SK-N-SH (cell line): ENCODE data around the gene CHST1. TPM values are rescaled to one million over a fixed set of nuclear protein-coding genes. Genes with fewer than 3 reads are reported as not detected.

ENCODE experiments used
- CTCF ChIA-PET: fragments of 300-600, 350-600 bp; formaldehyde crosslinking; extraction: SDS; loops from one replicate; lab custom pipeline; 2021; lab: Yijun Ruan, JAX
- POLR2A ChIA-PET: fragments of 350-600 bp; sonication (Branson Sonifier 250); formaldehyde crosslinking; extraction: SDS; loops from one replicate; lab custom pipeline; 2020; ENCODE audit warnings: antibody characterized with exemption, inconsistent platforms; lab: Yijun Ruan, JAX
- DNase-seq: peaks from one replicate; pipeline ENCODE4 v3.0.0; 2012
- H2AFZ ChIP-seq: fragments of 200-600 bp; sonication (generic); 2 replicates; pipeline ENCODE4 v1.8.1; 2016; ENCODE audit warnings: antibody characterized with exemption, mild to moderate bottlenecking, low read depth
- H3F3A ChIP-seq: fragments of 200-600 bp; sonication (generic); replicated peaks from 2 replicates; pipeline ENCODE3; 2016; ENCODE audit warnings: antibody characterized with exemption, mild to moderate bottlenecking; ENCODE audit not compliant: insufficient read depth
- H3K27ac ChIP-seq, 2 experiments: fragments of 200-500 bp in 1 of 2; fragments of 200-600 bp in 1 of 2; sonication (Bioruptor generic) in 1 of 2; sonication (generic), shearing (Covaris generic) in 1 of 2; 2 replicates each; pipeline versions ENCODE4 v1.5.1 to v1.6.1; 2014 to 2016; ENCODE audit warnings: low read depth in 2 of 2, inconsistent platforms in 1 of 2, low read length in 1 of 2, mild to moderate bottlenecking in 1 of 2, mixed read lengths in 1 of 2
- H3K27me3 ChIP-seq: fragments of 200-600 bp; sonication (generic), shearing (Covaris generic); 2 replicates; pipeline ENCODE4 v1.6.1; 2016; ENCODE audit warnings: mixed run types; ENCODE audit not compliant: insufficient read depth
- H3K36me3 ChIP-seq, 2 experiments: fragments of 200-500 bp in 1 of 2; fragments of 200-600 bp in 1 of 2; sonication (Bioruptor generic) in 1 of 2; sonication (generic) in 1 of 2; replicated peaks in 1 of 2; 2 replicates each; pipeline versions ENCODE3 to v1.5.1; 2014 to 2016; ENCODE audit warnings: low read length in 1 of 2, mild to moderate bottlenecking in 1 of 2; ENCODE audit not compliant: insufficient read depth in 2 of 2, control insufficient read depth in 1 of 2
- H3K4me1 ChIP-seq, 2 experiments: fragments of 200-500 bp in 1 of 2; fragments of 200-600 bp in 1 of 2; sonication (Bioruptor generic) in 1 of 2; sonication (generic), shearing (Covaris generic) in 1 of 2; 2 replicates each; pipeline versions ENCODE4 v1.5.1 to v1.6.1; 2014 to 2016; ENCODE audit warnings: low read depth in 1 of 2, low read length in 1 of 2, mixed run types in 1 of 2; ENCODE audit not compliant: insufficient read depth in 2 of 2, control insufficient read depth in 1 of 2
- H3K4me2 ChIP-seq: fragments of 200-600 bp; sonication (generic), shearing (Covaris generic); 2 replicates; pipeline ENCODE4 v1.6.1; 2017; ENCODE audit warnings: mixed run types
- H3K4me3 ChIP-seq, 2 experiments: fragments of 200-500 bp in 1 of 2; fragments of 200-600 bp in 1 of 2; sonication (Bioruptor generic) in 1 of 2; sonication (generic), shearing (Covaris generic) in 1 of 2; 2 replicates each; pipeline versions ENCODE4 v1.5.1 to v1.8.1; 2014 to 2016; ENCODE audit warnings: low read depth in 2 of 2, inconsistent platforms in 1 of 2, low read length in 1 of 2, mild to moderate bottlenecking in 1 of 2, mixed read lengths in 1 of 2, moderate library complexity in 1 of 2
- H3K79me2 ChIP-seq: fragments of 200-600 bp; sonication (generic); 2 replicates; pipeline ENCODE4 v1.8.1; 2017; ENCODE audit warnings: mild to moderate bottlenecking; ENCODE audit not compliant: insufficient read depth
- H3K9ac ChIP-seq: fragments of 200-600 bp; sonication (generic); 2 replicates; pipeline ENCODE4 v1.6.1; 2017; ENCODE audit warnings: mixed run types
- H3K9me2 ChIP-seq: fragments of 200-600 bp; sonication (generic); 2 replicates; pipeline ENCODE4 v1.6.1; 2017; ENCODE audit warnings: mixed run types
- H3K9me3 ChIP-seq: fragments of 200-600 bp; sonication (generic); 2 replicates; pipeline ENCODE4 v1.6.1; 2017; ENCODE audit warnings: mixed run types, mild to moderate bottlenecking, moderate library complexity
- H4K20me1 ChIP-seq: fragments of 200-600 bp; sonication (generic); 2 replicates; pipeline ENCODE4 v1.6.1; 2017; ENCODE audit warnings: mild to moderate bottlenecking, mixed run types; ENCODE audit not compliant: insufficient read depth
- CHD2 ChIP-seq: fragments of 150-350 bp; IDR thresholded peaks from 2 replicates; pipeline ENCODE4 v1.6.1; 2018; ENCODE audit warnings: low read length; ENCODE audit not compliant: partially characterized antibody
- ELF1 ChIP-seq: IDR thresholded peaks from 2 replicates; pipeline ENCODE4 v1.4.0; 2012
- EZH2phosphoT487 ChIP-seq: fragments of 200-600 bp; sonication (generic); IDR thresholded peaks from 2 replicates; pipeline ENCODE4 v1.6.1; 2017; ENCODE audit warnings: low read depth, mixed run types, mild to moderate bottlenecking, antibody characterized with exemption, moderate library complexity, borderline replicate concordance
- GABPA ChIP-seq: IDR thresholded peaks from 2 replicates; pipeline ENCODE4 v1.4.0; 2012; ENCODE audit warnings: low read depth, mild to moderate bottlenecking
- GATA2 ChIP-seq: sonication (generic); formaldehyde crosslinking; IDR thresholded peaks from 2 replicates; pipeline ENCODE4 v1.5.0; 2020; ENCODE audit warnings: mild to moderate bottlenecking, missing genetic modification reagents
- JUND ChIP-seq: IDR thresholded peaks from 2 replicates; pipeline ENCODE4 v1.4.0; 2012
- MEF2A ChIP-seq: IDR thresholded peaks from 2 replicates; pipeline ENCODE4 v1.4.0; 2012; ENCODE audit warnings: low read depth, borderline replicate concordance
- MXI1 ChIP-seq: IDR thresholded peaks from 2 replicates; pipeline ENCODE4 v1.6.1; 2012; ENCODE audit warnings: mild to moderate bottlenecking, low read depth, low read length, improper control_type of control experiment
- NFIC ChIP-seq: IDR thresholded peaks from 2 replicates; pipeline ENCODE4 v1.4.0; 2012; ENCODE audit warnings: borderline replicate concordance
- PBX3 ChIP-seq: IDR thresholded peaks from 2 replicates; pipeline ENCODE4; 2012
- POLR2AphosphoS5 ChIP-seq: IDR thresholded peaks from 2 replicates; pipeline ENCODE4 v1.6.1; 2012; ENCODE audit warnings: low read depth, low read length
- RCOR1 ChIP-seq: fragments of 150-350 bp; IDR thresholded peaks from 2 replicates; pipeline ENCODE4 v1.6.1; 2017; ENCODE audit warnings: antibody characterized with exemption, low read length
- REST ChIP-seq: IDR thresholded peaks from 2 replicates; pipeline ENCODE4 v1.6.1; 2012; ENCODE audit warnings: mild to moderate bottlenecking, low read depth, low read length, moderate library complexity
- RXRA ChIP-seq: IDR thresholded peaks from 2 replicates; pipeline ENCODE4 v1.4.0; 2012; ENCODE audit warnings: low read depth, mild to moderate bottlenecking, borderline replicate concordance
- SMC3 ChIP-seq: IDR thresholded peaks from 2 replicates; pipeline ENCODE4 v1.6.1; 2012; ENCODE audit warnings: low read depth, low read length, improper control_type of control experiment
- TEAD4 ChIP-seq: IDR thresholded peaks from 2 replicates; pipeline ENCODE4 v1.4.0; 2012; ENCODE audit warnings: mild to moderate bottlenecking, borderline replicate concordance; ENCODE audit not compliant: insufficient read depth
- WGBS: methylation state at CpG from one replicate; pipeline ENCODE4 v1.1.6; 2017; ENCODE audit warnings: low lambda C conversion rate; 5-methylcytosine and 5-hydroxymethylcytosine counted together
- polyA plus RNA-seq, 3 experiments: library from polyadenylated mRNA; depleted of rRNA; stranded (reverse); fragments of >200 nt; gene quantifications; 2 replicates each; pipeline ENCODE4 v1.2.3, GENCODE V29; 2012
- TF ChIP-seq, protein P1 (sequence below): fragments of 150-350 bp; IDR thresholded peaks from 2 replicates; pipeline ENCODE4 v1.6.1; 2016; ENCODE audit warnings: mild to moderate bottlenecking, low read depth, low read length

Gene CHST1
- polyA plus RNA-seq, 1 of the 3 experiments (the other 2 are of a cell fraction), result 4.9 TPM

GRCh38 chr11:45622861-45623260 is 42.6 kb downstream of the CHST1 start:
- Histone ChIP-seq H3K79me2 (no peaks in the 10 kb centered on the region), H3K9me3 (no peaks in the 10 kb centered on the region), H3K27me3 (no peaks in the 10 kb centered on the region; the same call in 1 of the 2 replicates), H3K4me1 (no peaks in the 10 kb centered on the region), H3F3A (no peaks in the 10 kb centered on the region), H3K9ac (no peak overlapping the region), H3K4me3 (no peak overlapping the region), H2AFZ (no peak overlapping the region), H3K27ac (no peak overlapping the region), H3K9me2 (no peaks in the 10 kb centered on the region), H4K20me1 (no peaks in the 10 kb centered on the region), H3K36me3 (no peaks in the 10 kb centered on the region), H3K4me2 (no peak overlapping the region)
- POLR2A ChIA-PET, result no interaction called here
- CTCF ChIA-PET, result interaction anchor here (0.7 to 1.7 kb wide), 2 partner anchors 32 to 442 kb away, joined by 3 to 4 read pairs; no protein-coding TSS in a partner anchor
- WGBS, result 25% methylated on average over 2 of the region's 2 CpGs
- no peak for DNase-seq
- no peak for TF ChIP-seq RCOR1
- TF ChIP-seq GATA2 (CRISPR knock-in tag), result no peak
- TF ChIP-seq ELF1, result no peak
- TF ChIP-seq NFIC, result no peak
- no peak for TF ChIP-seq TEAD4
- no peak for TF ChIP-seq SMC3
- no peak for TF ChIP-seq MEF2A
- TF ChIP-seq JUND, result no peak
- no peak for TF ChIP-seq EZH2phosphoT487
- no peak for TF ChIP-seq REST
- no peak for TF ChIP-seq MXI1
- no peak for TF ChIP-seq CHD2
- TF ChIP-seq RXRA, result no peak
- no peak for TF ChIP-seq GABPA
- no peak for TF ChIP-seq POLR2AphosphoS5
- no peak for TF ChIP-seq PBX3
- TF ChIP-seq, protein P1, sequence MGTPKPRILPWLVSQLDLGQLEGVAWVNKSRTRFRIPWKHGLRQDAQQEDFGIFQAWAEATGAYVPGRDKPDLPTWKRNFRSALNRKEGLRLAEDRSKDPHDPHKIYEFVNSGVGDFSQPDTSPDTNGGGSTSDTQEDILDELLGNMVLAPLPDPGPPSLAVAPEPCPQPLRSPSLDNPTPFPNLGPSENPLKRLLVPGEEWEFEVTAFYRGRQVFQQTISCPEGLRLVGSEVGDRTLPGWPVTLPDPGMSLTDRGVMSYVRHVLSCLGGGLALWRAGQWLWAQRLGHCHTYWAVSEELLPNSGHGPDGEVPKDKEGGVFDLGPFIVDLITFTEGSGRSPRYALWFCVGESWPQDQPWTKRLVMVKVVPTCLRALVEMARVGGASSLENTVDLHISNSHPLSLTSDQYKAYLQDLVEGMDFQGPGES, result no peak
